ENCODE data around the gene SLC46A1.
"Not testable (repeated sequence)": the region's sequence is repeated elsewhere in the genome, so short reads cannot be mapped to it uniquely, and the experiment has no call there.

SLC46A1 gene

DNA sequence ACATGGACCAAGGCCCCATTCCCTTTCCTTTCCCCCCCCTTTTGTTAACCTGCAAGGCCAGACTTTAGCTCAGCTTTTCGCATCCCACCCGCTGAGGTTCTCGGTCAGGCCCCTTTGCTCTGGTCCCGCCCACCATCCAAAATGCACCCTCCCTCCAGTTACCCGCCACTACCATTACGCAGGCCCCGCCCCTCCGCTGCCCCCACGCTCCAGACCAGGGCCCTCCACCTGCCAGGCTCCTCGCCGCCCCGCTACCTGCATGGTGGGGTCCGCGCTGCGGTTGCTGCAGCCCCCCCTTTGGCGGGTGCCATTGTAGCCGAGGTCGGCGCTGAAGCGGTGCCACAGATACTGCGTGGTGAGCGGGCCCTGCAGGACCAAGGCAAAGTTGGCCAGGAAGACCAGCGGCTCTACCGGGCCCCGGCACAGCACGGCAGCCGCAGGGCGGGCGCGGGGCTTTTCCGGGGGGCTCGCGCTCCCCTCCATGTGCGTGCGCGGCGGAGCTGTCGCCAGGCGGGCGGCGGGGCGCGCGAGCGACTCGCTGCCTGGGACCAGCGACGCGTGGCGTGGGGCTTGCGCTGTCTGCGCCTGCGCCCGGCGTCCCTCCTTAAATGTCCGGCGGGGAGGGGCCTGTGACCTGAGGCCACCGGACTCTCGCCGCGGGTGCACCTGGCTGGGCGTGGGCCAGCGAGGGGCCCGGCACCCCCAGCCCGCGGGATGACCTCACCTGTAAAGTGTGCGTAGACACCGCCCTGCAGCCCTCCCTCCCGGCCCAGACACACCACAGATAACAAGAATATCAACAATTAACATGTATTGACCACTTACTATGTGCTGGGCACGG, at the start of gene SLC46A1:
Gene SLC46A1, minus strand, starts transcription at position 581 of the 841 bp plus-strand sequence. Its CDS starts 98 bp downstream, at position 483.
- Histone ChIP-seq H3K36me3 (ENCODE audit: insufficient read depth, low read length) (no peaks in the 10 kb centered on the region), H3K27me3 (ENCODE audit: insufficient read depth, low read length) (no peaks in the 10 kb centered on the region), H2AFZ (ENCODE audit: low read depth, low read length) (peak within 1 kb of the TSS; percentile 94), H3K9me3 (ENCODE audit: low read length) (no peaks in the 10 kb centered on the region), H3K4me1 (ENCODE audit: insufficient read depth, low read length) (peaks cover 18% of the 10 kb centered on the region), H3K4me3 (ENCODE audit: low read length) (peak within 1 kb of the TSS; percentile 48)

DNA sequence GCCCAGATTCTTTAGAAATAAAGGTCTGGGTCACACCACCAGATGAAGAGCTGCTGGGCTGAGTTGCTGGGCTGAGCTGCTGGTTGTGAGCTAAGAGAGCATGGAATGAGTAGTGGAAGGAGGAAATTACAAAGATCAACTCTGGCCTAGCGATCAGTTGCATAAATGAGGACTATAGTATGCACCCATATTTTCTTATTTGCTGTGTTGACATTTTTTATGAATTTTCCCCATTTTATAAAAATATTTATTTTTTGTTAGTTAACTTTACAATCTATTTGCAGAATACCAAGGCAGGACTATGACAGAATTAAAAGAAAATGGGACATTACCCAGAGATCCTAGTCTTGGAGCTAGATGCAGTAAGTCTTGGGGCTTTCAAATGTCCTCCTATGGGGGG, 43.8 kb upstream of the SLC46A1 start:
- Histone ChIP-seq H3K9me3 (ENCODE audit: low read length) (no peaks in the 10 kb centered on the region), H3K4me3 (ENCODE audit: low read length) (no peak overlapping the region), H3K27me3 (ENCODE audit: insufficient read depth, low read length) (peaks cover 5% of the 10 kb centered on the region), H3K4me1 (ENCODE audit: insufficient read depth, low read length) (no peaks in the 10 kb centered on the region), H3K36me3 (ENCODE audit: insufficient read depth, low read length) (no peaks in the 10 kb centered on the region), H2AFZ (ENCODE audit: low read depth, low read length) (no peak overlapping the region)

DNA sequence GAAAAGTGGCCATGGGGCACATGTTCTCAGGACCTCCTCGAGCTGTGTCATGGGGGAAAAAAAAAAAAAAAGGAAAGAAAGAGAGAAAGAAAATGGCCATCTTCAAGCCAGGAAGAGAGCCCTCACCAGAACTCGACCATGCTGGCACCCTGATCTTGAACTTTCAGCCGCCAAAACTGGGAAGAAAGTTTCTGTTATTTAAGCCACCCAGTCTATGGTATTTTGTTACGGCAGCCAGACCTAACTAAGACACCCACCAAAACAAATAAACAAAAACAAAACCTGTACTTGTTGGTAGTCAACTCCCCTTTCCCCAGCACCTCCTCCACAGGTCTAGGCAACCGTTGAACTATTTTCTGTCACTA, 41.4 kb upstream of the SLC46A1 start:
- H2AFZ ChIP-seq (ENCODE audit: low read depth, low read length), result no peak overlapping the region
- no peak overlapping the region for H3K4me3 ChIP-seq (ENCODE audit: low read length)
- H3K9me3 ChIP-seq (ENCODE audit: low read length), result no peaks in the 10 kb centered on the region
- H3K36me3 ChIP-seq (ENCODE audit: insufficient read depth, low read length), result no peaks in the 10 kb centered on the region
- peaks cover 5% of the 10 kb centered on the region for H3K27me3 ChIP-seq (ENCODE audit: insufficient read depth, low read length)
- H3K4me1 ChIP-seq (ENCODE audit: insufficient read depth, low read length), result no peaks in the 10 kb centered on the region

DNA sequence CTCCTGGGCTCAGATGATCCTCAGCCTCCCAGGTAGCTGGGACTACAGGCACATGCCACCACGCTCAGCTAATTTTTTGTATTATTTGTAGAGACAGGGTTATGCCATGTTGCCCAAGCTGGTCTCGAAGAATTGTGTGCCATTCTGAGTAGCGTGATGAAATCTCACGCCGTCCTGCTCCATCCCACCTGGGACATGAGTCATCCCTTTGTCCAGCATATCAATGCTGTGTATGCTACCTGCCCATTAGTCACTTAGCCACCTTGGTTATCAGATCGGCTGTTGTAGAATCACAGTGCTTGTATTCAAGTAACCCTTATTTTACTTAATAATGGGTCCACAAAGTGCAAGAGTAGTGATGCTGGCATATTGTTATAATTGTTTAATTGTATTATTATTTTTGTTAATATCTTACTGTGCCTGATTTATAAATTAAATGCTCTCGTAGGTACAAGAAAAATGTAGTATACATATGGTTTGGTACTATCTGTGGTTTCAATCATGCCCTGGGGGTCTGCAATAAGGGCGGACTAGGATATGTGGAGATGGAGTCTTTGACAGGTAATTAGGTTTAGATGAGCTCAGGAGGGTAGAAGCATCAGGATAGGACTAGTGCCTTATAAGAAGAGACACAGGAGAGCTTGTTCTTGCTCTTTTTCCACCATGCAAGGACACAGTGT, 40.8 kb upstream of the SLC46A1 start:
- Histone ChIP-seq H3K4me3 (ENCODE audit: low read length) (no peak overlapping the region), H2AFZ (ENCODE audit: low read depth, low read length) (no peak overlapping the region), H3K4me1 (ENCODE audit: insufficient read depth, low read length) (no peaks in the 10 kb centered on the region), H3K27me3 (ENCODE audit: insufficient read depth, low read length) (peaks cover 5% of the 10 kb centered on the region), H3K36me3 (ENCODE audit: insufficient read depth, low read length) (no peaks in the 10 kb centered on the region), H3K9me3 (ENCODE audit: low read length) (no peaks in the 10 kb centered on the region)

DNA sequence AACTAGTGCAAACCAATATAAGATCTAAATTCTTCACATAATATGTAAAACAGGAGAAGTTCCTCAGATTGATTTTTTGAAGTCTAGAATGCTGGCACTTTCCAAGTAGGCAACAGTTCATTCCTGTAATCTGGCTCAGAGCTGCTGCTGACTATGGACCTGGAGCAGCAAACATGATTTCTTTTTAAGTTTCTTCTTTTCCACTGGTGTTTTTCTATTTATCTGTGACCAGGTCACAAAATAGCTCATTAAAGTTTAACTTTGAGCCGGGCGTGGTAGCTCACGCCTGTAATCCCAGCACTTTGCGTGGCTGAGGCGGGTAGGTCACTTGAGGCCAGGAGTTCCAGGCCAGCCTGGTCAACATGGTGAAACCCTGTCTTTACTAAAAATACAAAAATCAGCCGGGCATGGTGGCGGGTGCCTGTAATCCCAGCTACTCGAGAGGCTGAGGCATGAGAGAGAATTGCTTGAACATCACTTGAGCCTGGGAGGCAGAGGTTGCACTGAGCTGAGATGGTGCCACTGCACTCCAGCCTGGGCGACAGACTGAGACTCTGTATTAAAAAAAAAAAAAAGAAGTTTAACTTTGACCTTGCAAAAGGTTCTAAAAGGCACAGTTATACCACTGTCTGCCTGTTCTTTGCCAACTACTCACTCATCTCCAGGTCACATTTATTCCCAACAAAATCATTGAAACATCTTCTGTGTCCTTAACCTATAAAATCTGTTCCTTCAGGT, 38.1 kb upstream of the SLC46A1 start:
- Histone ChIP-seq H3K4me1 (ENCODE audit: insufficient read depth, low read length) (no peaks in the 10 kb centered on the region), H3K4me3 (ENCODE audit: low read length) (no peak overlapping the region), H2AFZ (ENCODE audit: low read depth, low read length) (no peak overlapping the region), H3K36me3 (ENCODE audit: insufficient read depth, low read length) (no peaks in the 10 kb centered on the region), H3K9me3 (ENCODE audit: low read length) (no peaks in the 10 kb centered on the region), H3K27me3 (ENCODE audit: insufficient read depth, low read length) (no peaks in the 10 kb centered on the region)

DNA sequence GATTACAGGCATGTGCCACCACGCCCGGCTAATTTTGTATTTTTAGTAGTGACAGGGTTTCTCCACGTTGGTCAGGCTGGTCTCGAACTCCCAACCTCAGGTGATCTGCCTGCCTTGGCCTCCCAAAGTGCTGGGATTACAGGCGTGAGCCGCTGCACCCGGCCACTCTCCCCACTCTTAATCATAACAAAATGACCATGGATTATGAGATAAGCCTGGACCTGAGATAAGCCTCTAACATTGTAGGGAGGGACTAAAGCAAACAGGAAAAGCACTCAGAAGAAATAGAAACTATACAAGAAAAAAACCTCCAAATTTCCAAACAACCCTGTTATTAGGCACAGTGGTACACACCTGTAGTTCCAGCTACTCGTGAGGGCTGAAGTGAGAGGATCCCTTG, 28.3 kb upstream of the SLC46A1 start:
- H2AFZ ChIP-seq (ENCODE audit: low read depth, low read length); H3K9me3 ChIP-seq (ENCODE audit: low read length); H3K27me3 ChIP-seq (ENCODE audit: insufficient read depth, low read length); H3K36me3 ChIP-seq (ENCODE audit: insufficient read depth, low read length); H3K4me3 ChIP-seq (ENCODE audit: low read length); H3K4me1 ChIP-seq (ENCODE audit: insufficient read depth, low read length): not testable (repeated sequence)

DNA sequence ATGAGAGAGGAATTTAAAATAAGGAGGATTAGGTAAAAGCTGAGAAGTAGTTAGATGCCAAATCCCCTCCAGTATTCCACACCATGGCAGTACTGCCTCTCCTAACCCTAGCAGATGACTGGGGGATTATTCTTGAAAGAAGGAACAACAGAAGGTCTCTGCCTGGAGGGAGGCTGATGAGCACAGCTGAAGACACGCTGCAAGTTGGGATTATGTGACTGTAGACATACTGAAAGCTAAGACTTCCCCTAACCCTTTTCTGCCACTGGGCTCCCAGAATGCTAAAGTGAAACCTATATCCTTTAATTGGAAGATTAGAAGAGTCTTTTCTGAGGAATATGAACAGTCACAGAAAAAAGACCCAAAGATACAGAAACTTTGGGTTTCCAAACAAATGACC, 27.7 kb upstream of the SLC46A1 start:
- H3K4me1 ChIP-seq (ENCODE audit: insufficient read depth, low read length), result no peaks in the 10 kb centered on the region
- no peaks in the 10 kb centered on the region for H3K9me3 ChIP-seq (ENCODE audit: low read length)
- H3K36me3 ChIP-seq (ENCODE audit: insufficient read depth, low read length), result no peaks in the 10 kb centered on the region
- no peak overlapping the region for H3K4me3 ChIP-seq (ENCODE audit: low read length)
- H2AFZ ChIP-seq (ENCODE audit: low read depth, low read length), result no peak overlapping the region
- no peaks in the 10 kb centered on the region for H3K27me3 ChIP-seq (ENCODE audit: insufficient read depth, low read length)

DNA sequence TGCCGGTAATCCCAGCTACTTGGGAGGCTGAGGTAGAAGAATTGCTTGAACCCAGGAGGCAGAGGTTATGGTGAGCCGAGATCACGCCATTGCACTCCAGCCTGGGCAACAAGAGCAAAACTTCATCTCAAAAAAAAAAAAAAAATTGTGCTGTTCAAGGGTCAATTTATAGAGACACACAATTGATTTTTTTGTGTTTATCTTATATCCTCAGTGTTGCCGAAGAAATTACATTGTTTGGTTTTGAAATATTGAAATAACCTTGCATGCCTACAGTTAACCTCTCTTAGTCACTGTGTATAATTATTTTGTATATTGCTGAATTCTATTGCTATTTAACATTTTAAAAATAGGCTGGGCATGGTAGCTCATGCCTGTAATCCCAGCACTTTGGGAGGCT, 22.0 kb upstream of the SLC46A1 start:
- not testable (repeated sequence) for H3K9me3 ChIP-seq (ENCODE audit: low read length); H2AFZ ChIP-seq (ENCODE audit: low read depth, low read length); H3K36me3 ChIP-seq (ENCODE audit: insufficient read depth, low read length); H3K27me3 ChIP-seq (ENCODE audit: insufficient read depth, low read length); H3K4me3 ChIP-seq (ENCODE audit: low read length); H3K4me1 ChIP-seq (ENCODE audit: insufficient read depth, low read length)

DNA sequence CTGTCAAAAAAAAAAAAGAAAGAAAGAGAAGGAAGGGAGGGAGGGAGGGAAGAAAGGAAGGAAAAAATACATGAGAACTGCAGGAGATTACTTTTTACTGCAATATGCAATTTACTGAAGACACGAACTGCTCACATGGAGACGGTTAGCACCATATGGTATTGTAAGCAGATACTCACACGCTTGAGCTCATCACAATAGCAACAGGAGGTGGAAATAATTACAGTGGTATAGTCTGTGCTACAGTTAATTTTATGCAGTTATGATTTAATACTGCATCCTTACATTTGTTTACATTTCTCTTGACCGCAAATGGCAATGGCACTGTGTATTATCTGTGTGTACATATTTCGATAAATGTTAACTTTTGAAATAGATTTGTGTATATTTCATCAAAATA, 21.4 kb upstream of the SLC46A1 start:
- peaks cover 8% of the 10 kb centered on the region for H3K27me3 ChIP-seq (ENCODE audit: insufficient read depth, low read length)
- H3K9me3 ChIP-seq (ENCODE audit: low read length), result no peaks in the 10 kb centered on the region
- peaks cover 4% of the 10 kb centered on the region for H3K4me1 ChIP-seq (ENCODE audit: insufficient read depth, low read length)
- H3K36me3 ChIP-seq (ENCODE audit: insufficient read depth, low read length), result no peaks in the 10 kb centered on the region
- H2AFZ ChIP-seq (ENCODE audit: low read depth, low read length), result no peak overlapping the region
- no peak overlapping the region for H3K4me3 ChIP-seq (ENCODE audit: low read length)

DNA sequence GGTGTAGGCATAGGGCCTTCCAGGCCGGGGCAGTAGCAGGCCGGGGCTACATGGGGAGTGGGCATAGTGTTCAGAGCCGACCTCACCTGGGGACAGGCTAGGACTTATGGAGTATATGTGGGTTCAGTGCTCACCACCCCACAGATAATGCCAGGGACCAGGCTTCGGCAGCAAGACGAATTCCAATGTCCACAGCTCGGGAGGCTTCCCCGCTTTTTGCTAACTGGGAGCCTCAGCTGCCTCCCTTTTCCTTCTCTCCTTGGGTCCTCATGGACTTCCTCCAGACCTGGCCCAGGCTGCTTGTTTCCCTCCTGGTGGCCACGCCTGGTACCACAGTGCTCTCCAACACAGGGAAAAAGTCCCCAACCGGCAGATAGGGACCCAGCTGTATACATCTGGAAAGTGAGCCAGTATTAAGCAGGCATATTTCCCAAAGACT, 20.1 kb upstream of the SLC46A1 start:
- Histone ChIP-seq H3K27me3 (ENCODE audit: insufficient read depth, low read length) (peaks cover 8% of the 10 kb centered on the region), H3K36me3 (ENCODE audit: insufficient read depth, low read length) (no peaks in the 10 kb centered on the region), H2AFZ (ENCODE audit: low read depth, low read length) (no peak overlapping the region), H3K4me1 (ENCODE audit: insufficient read depth, low read length) (peaks cover 4% of the 10 kb centered on the region), H3K4me3 (ENCODE audit: low read length) (no peak overlapping the region), H3K9me3 (ENCODE audit: low read length) (no peaks in the 10 kb centered on the region)

DNA sequence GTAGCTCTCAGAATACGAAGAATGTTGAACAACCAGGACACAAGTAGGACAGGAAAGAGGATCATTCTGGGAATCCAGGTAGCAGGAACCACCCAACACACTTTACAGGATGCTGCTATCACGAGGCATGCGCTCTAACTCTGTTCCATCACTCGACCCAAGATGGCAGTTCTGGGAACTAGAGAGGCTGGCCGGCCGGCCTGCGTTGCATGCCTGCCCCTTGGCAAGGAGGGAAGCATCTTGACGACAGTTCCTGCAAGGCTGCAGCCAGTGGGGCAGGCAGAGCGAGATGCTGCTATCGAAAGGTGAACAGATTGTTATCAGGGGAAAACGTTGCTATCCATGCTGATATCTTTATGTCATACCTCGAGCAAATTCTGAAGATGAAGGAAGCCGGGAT, 19.2 kb upstream of the SLC46A1 start:
- H2AFZ ChIP-seq (ENCODE audit: low read depth, low read length), result no peak overlapping the region

DNA sequence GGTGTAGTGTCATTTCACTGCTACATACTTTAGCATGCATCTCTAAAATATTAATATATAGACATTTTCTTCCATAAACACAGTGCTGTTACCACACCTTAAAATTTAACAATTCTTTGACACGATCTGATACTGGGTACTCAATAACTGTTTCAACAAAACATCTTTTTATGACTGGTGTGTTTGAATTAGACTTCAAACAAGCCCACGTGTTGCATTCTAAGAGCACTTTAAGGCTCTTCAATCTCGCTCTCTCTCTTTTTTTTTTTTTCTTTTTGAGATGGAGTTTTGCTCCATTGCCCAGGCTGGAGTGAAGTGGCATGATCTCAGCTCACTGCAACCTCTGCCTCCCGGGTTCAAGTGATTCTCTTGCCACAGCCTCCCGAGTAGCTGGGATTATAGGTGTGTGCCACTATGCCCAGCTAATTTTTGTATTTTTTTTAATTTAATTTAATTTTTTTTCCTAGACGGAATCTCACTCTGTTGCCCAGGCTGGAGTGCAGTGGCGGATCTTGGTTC, 15.8 kb upstream of the SLC46A1 start:
- no peak overlapping the region for H2AFZ ChIP-seq (ENCODE audit: low read depth, low read length)
- peaks cover 8% of the 10 kb centered on the region for H3K27me3 ChIP-seq (ENCODE audit: insufficient read depth, low read length)
- peaks cover 4% of the 10 kb centered on the region for H3K4me1 ChIP-seq (ENCODE audit: insufficient read depth, low read length)
- no peak overlapping the region for H3K4me3 ChIP-seq (ENCODE audit: low read length)
- no peaks in the 10 kb centered on the region for H3K9me3 ChIP-seq (ENCODE audit: low read length)
- H3K36me3 ChIP-seq (ENCODE audit: insufficient read depth, low read length), result no peaks in the 10 kb centered on the region

More for the DNA sequence above, 19.2 kb upstream of the SLC46A1 start:
- H3K36me3 ChIP-seq (ENCODE audit: insufficient read depth, low read length), result no peaks in the 10 kb centered on the region
- H3K4me1 ChIP-seq (ENCODE audit: insufficient read depth, low read length), result peaks cover 4% of the 10 kb centered on the region
- H3K9me3 ChIP-seq (ENCODE audit: low read length), result no peaks in the 10 kb centered on the region
- no peak overlapping the region for H3K4me3 ChIP-seq (ENCODE audit: low read length)
- H3K27me3 ChIP-seq (ENCODE audit: insufficient read depth, low read length), result peaks cover 8% of the 10 kb centered on the region
